ENCODE data around the gene ZPLD1.

- TF ChIP-seq CTCF (IDR thresholded peaks at IDR 0.05; ENCODE audit: insufficient read depth, low read length, poor library complexity, severe bottlenecking) (no peak), EZH2phosphoT487 (conservative IDR thresholded peaks at IDR 0.05; ENCODE audit: low read length) (no peak)
Measured at GRCh38 chr3:102434715-102435114, at the start of gene ZPLD1.

Measured in SU-DHL-6 (cell line).